HG03139 (cell line): ENCODE data around the gene TSC1.

ENCODE experiments used
- ATAC-seq: cut with Tn5 transposase; IDR thresholded peaks from one replicate; pipeline ENCODE4 v1.9.1; 2021; ENCODE audit not compliant: unreplicated experiment

TSC1 gene

GRCh38 chr9:132873403-132873802 is 71.0 kb downstream of the TSC1 start:
- ATAC-seq: no peak

GRCh38 chr9:132869266-132869665 is 75.2 kb downstream of the TSC1 start:
- no peak for ATAC-seq

GRCh38 chr9:132866898-132867297 is 77.5 kb downstream of the TSC1 start:
- ATAC-seq: no peak

- no peak for ATAC-seq
Observed at GRCh38 chr9:132864691-132865090, 79.7 kb downstream of the TSC1 start.

GRCh38 chr9:132864277-132864676 is 80.1 kb downstream of the TSC1 start:
- no peak for ATAC-seq

- ATAC-seq: no peak
Observed at GRCh38 chr9:132863096-132863495, 81.3 kb downstream of the TSC1 start.

- ATAC-seq: no peak
Observed at GRCh38 chr9:132862533-132862932, 81.9 kb downstream of the TSC1 start.

GRCh38 chr9:132861666-132862065 is 82.8 kb downstream of the TSC1 start:
- ATAC-seq: no peak

- ATAC-seq: no peak
Observed at GRCh38 chr9:132858751-132859150, 85.7 kb downstream of the TSC1 start.

GRCh38 chr9:132857616-132858342 is 86.6 kb downstream of the TSC1 start:
- no peak for ATAC-seq

GRCh38 chr9:132857031-132857430 is 87.4 kb downstream of the TSC1 start:
- no peak for ATAC-seq

- no peak for ATAC-seq
Observed at GRCh38 chr9:132855904-132856303, 88.5 kb downstream of the TSC1 start.

GRCh38 chr9:132854832-132855231 is 89.6 kb downstream of the TSC1 start:
- no peak for ATAC-seq

- no peak for ATAC-seq
Observed at GRCh38 chr9:132853482-132853881, 90.9 kb downstream of the TSC1 start.

- no peak for ATAC-seq
Observed at GRCh38 chr9:132849185-132849706, 95.2 kb downstream of the TSC1 start.

GRCh38 chr9:132846918-132847515 is 97.4 kb downstream of the TSC1 start:
- ATAC-seq: no peak

GRCh38 chr9:132846109-132846917 is 98.1 kb downstream of the TSC1 start:
- ATAC-seq: no peak

- no peak for ATAC-seq
Observed at GRCh38 chr9:132842124-132843044, 102.0 kb downstream of the TSC1 start.
